D721Med (cell line): ENCODE measurements around the gene TMEM79.

Experiments used
- DNase-seq: peaks from one replicate; pipeline ENCODE4 v3.0.0; 2011; ENCODE audit warnings: low spot score; ENCODE audit not compliant: insufficient read length
- FAIRE-seq: peaks from 2 replicates; lab custom pipeline; 2011; peaks lifted over from hg19 to GRCh38; lab: Jason Lieb, UNC
- TF ChIP-seq, protein P1 (sequence below): IDR thresholded peaks from 2 replicates; pipeline ENCODE4 v1.5.1; 2012; ENCODE audit warnings: mild to moderate bottlenecking, control low read depth; ENCODE audit not compliant: insufficient read depth; ENCODE audit errors: missing control alignments

Gene TMEM79

DNA sequence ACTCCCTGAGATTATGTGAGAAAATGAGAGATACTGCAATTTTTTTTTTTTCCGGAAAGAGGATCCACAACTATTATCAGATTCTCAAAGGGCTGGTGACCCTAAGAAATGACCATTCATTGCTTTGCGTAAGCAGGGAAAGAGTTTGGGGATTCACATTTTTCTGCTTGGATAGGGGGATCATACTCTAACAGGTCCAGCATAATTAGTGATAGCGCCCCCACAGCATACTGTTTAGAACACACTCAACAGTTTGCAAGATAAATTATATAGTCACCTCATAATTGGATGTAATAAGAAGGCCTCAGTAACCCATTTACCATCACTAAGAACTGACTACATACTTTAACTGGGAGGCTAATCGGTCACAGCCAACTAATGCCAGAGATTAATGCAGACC, 52.1 kb downstream of the TMEM79 start:
- no peak for DNase-seq

DNA sequence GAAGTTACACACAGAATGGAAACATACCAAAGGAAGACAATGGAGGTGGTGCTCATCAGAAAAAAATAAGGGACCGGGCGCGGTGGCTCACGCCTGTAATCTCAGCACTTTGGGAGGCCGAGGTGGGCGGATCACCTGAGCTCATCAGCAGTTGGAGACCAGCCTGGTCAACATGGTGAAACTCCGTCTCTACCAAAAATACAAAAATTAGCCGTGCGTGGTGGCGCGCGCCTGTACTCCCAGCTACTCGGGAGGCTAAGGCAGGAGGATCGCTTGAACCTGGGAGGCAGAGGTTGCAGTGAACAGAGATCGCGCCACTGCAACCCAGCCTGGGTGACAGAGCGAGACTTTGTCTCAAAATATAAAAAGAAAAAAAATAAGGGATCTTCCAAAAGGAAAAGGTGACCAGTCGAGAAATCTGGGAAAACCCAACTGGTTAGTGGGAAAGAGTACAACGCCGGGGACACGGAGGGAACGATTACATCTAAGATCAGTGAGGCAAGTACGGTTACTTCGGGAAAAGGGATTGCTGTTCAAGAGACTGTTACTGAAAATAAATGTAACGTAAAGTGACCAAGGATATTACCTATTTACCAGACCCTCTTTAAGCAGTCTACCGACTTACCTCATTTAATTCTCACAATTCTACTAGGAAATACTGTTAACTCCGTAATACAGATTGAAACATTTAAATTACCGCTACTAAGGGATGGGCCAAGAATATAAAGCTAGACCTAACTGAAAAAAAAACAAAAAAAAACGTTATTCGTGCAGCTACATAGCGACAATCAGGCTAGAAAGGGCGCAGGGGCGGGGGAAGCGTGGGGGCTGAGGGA, 53.1 kb downstream of the TMEM79 start:
- DNase-seq = no peak
- FAIRE-seq = no peak
- TF ChIP-seq, protein P1, sequence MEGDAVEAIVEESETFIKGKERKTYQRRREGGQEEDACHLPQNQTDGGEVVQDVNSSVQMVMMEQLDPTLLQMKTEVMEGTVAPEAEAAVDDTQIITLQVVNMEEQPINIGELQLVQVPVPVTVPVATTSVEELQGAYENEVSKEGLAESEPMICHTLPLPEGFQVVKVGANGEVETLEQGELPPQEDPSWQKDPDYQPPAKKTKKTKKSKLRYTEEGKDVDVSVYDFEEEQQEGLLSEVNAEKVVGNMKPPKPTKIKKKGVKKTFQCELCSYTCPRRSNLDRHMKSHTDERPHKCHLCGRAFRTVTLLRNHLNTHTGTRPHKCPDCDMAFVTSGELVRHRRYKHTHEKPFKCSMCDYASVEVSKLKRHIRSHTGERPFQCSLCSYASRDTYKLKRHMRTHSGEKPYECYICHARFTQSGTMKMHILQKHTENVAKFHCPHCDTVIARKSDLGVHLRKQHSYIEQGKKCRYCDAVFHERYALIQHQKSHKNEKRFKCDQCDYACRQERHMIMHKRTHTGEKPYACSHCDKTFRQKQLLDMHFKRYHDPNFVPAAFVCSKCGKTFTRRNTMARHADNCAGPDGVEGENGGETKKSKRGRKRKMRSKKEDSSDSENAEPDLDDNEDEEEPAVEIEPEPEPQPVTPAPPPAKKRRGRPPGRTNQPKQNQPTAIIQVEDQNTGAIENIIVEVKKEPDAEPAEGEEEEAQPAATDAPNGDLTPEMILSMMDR = no peak

More for the DNA sequence above, 52.1 kb downstream of the TMEM79 start:
- peak; percentile 58 for FAIRE-seq
- TF ChIP-seq, protein P1 = peak; percentile 40

DNA sequence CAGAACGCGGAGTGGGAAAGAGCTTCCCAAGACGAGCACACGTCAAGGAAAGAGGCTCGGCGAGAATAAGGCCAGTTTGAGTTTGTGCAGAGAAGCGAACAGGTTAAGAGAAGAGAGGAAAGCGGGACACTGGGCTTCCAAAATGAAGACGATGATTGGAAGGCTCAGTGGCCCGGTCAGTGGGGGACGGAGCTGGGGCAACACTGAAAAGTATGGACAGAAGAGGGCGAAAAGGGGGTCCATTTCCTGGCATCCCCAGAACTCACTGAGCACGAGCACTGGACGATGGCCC, 53.7 kb downstream of the TMEM79 start:
- no peak for DNase-seq
- no peak for FAIRE-seq
- TF ChIP-seq, protein P1 = no peak

DNA sequence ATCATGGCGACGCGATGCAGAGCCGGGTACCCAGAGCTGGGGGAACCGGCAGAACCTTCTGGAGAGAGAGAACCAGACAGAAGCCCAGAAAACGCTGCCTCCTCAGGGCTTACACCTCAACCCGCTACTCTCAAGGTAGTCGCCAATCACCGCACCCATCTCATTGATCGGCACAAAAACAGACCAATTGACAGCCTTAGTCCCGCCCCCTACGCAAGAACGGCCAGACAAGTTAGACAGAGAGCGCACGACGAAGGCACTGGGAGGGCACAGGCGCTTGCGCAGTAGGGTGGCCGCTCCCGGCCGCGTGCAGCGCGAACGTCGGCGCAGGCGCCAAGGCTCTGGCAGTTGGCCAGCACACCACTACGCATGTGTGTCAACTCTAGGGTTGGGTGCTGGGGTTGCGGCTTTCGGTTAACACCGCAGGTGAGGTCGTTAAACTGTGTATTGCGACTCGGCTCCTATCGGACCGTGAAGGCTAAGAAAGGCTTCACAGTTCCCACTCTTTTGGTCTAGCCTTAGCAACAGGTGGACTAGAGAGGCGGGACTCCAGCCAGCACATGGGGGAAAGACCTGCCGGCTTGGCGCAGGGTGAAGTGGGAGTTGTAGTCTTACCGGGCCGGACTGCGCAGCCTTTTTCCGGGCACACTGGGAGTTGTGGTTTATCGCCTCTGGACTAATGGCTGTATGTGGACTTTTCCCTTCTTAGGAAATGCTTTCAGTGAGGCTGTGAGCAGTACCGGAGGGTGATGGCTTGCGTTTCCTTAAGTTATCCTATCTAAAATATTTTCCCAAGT, 54.3 kb downstream of the TMEM79 start, which contains the start of the genes CCT3 and TSACC:
Gene CCT3, minus strand, starts transcription at position 113 of the 797 bp plus-strand sequence. Its CDS starts 108 bp downstream, at position 5.
Gene TSACC, plus strand, starts transcription at position 347 of the 797 bp plus-strand sequence. CDS start 1,232 bp downstream, outside the sequence.
- FAIRE-seq = peak; percentile 90
- TF ChIP-seq, protein P1 = no peak
- DNase-seq = peak; percentile 94
